MM.1S (cell line): ENCODE measurements around the gene CADPS.

Source experiments
- DNase-seq: peaks from one replicate; pipeline ENCODE4 v3.0.0-alpha.2; 2015
- H2AFZ ChIP-seq: fragments of 300-600 bp; sonication (generic); 2 replicates; pipeline ENCODE4 v1.6.0; 2016; ENCODE audit warnings: antibody characterized with exemption, low read length
- H3F3A ChIP-seq: fragments of 300-600 bp; sonication (generic); 2 replicates; pipeline ENCODE4 v1.6.1; 2016; ENCODE audit warnings: mild to moderate bottlenecking, antibody characterized with exemption, low read length, moderate library complexity, mixed read lengths; ENCODE audit not compliant: insufficient read depth
- H3K27ac ChIP-seq: fragments of 300-600 bp; sonication (generic); 2 replicates; pipeline ENCODE4 v1.5.1; 2016; ENCODE audit warnings: mild to moderate bottlenecking, low read length
- H3K27me3 ChIP-seq: fragments of 300-600 bp; sonication (generic); replicated peaks from 2 replicates; pipeline ENCODE4 v1.6.0; 2016; ENCODE audit warnings: low read length; ENCODE audit not compliant: insufficient read depth
- H3K36me3 ChIP-seq: fragments of 300-600 bp; sonication (generic); replicated peaks from 2 replicates; pipeline ENCODE4 v1.6.1; 2016; ENCODE audit warnings: mild to moderate bottlenecking, low read length, mixed read lengths; ENCODE audit not compliant: insufficient read depth
- H3K4me1 ChIP-seq: fragments of 300-600 bp; sonication (generic); 2 replicates; pipeline ENCODE4 v1.6.1; 2016; ENCODE audit warnings: low read length, mixed read lengths
- H3K4me2 ChIP-seq: fragments of 300-600 bp; sonication (generic); 2 replicates; pipeline ENCODE4 v1.6.0; 2016; ENCODE audit warnings: low read depth, low read length
- H3K4me3 ChIP-seq: fragments of 300-600 bp; sonication (generic); 2 replicates; pipeline ENCODE4 v1.5.1; 2016; ENCODE audit warnings: low read length, mixed read lengths
- H3K79me2 ChIP-seq: fragments of 300-600 bp; sonication (generic); 2 replicates; pipeline ENCODE4 v1.6.1; 2016; ENCODE audit warnings: mixed run types, low read length, mixed read lengths
- H3K9ac ChIP-seq: fragments of 300-600 bp; sonication (generic); 2 replicates; pipeline ENCODE4 v1.6.1; 2016; ENCODE audit warnings: low read length, mixed read lengths
- H3K9me2 ChIP-seq: fragments of 300-600 bp; sonication (generic); replicated peaks from 2 replicates; pipeline ENCODE4 v1.6.1; 2016; ENCODE audit warnings: mild to moderate bottlenecking, low read length, mixed read lengths; ENCODE audit not compliant: insufficient read depth
- H3K9me3 ChIP-seq: fragments of 300-600 bp; sonication (generic); replicated peaks from 2 replicates; pipeline ENCODE4 v1.6.1; 2016; ENCODE audit warnings: mild to moderate bottlenecking, low read length, mixed read lengths; ENCODE audit not compliant: insufficient read depth
- H4K20me1 ChIP-seq: fragments of 300-600 bp; sonication (generic); 2 replicates; pipeline ENCODE4 v1.6.1; 2016; ENCODE audit warnings: mild to moderate bottlenecking, low read length, moderate library complexity, mixed read lengths; ENCODE audit not compliant: insufficient read depth
- EZH2 ChIP-seq: fragments of 300-600 bp; sonication (generic); optimal IDR thresholded peaks from 2 replicates; pipeline ENCODE3; 2017; ENCODE audit warnings: low read depth, mild to moderate bottlenecking, antibody characterized with exemption, low read length, mixed read lengths
- EZH2phosphoT487 ChIP-seq: fragments of 300-600 bp; sonication (generic); IDR thresholded peaks from 2 replicates; pipeline ENCODE4 v1.6.1; 2018; ENCODE audit warnings: antibody characterized with exemption, low read length
- TF ChIP-seq, protein P1 (sequence below): fragments of 300-600 bp; sonication (generic); IDR thresholded peaks from 2 replicates; pipeline ENCODE4 v1.5.1; 2016; ENCODE audit warnings: antibody characterized with exemption, low read length, mixed read lengths

CADPS gene

GRCh38 chr3:62539762-62540161, 335.5 kb downstream of the CADPS start:
- Histone ChIP-seq H3K9ac (no peak overlapping the region), H3K4me1 (no peaks in the 10 kb centered on the region), H3K27me3 (no peaks in the 10 kb centered on the region), H2AFZ (no peak overlapping the region), H3F3A (no peaks in the 10 kb centered on the region), H3K4me2 (no peak overlapping the region), H3K4me3 (no peak overlapping the region), H3K79me2 (no peaks in the 10 kb centered on the region), H4K20me1 (no peaks in the 10 kb centered on the region), H3K36me3 (no peaks in the 10 kb centered on the region), H3K27ac (no peak overlapping the region), H3K9me2 (no peaks in the 10 kb centered on the region), H3K9me3 (no peaks in the 10 kb centered on the region)
- no peak for TF ChIP-seq EZH2phosphoT487
- TF ChIP-seq, protein P1, sequence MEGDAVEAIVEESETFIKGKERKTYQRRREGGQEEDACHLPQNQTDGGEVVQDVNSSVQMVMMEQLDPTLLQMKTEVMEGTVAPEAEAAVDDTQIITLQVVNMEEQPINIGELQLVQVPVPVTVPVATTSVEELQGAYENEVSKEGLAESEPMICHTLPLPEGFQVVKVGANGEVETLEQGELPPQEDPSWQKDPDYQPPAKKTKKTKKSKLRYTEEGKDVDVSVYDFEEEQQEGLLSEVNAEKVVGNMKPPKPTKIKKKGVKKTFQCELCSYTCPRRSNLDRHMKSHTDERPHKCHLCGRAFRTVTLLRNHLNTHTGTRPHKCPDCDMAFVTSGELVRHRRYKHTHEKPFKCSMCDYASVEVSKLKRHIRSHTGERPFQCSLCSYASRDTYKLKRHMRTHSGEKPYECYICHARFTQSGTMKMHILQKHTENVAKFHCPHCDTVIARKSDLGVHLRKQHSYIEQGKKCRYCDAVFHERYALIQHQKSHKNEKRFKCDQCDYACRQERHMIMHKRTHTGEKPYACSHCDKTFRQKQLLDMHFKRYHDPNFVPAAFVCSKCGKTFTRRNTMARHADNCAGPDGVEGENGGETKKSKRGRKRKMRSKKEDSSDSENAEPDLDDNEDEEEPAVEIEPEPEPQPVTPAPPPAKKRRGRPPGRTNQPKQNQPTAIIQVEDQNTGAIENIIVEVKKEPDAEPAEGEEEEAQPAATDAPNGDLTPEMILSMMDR = no peak
- no peak for TF ChIP-seq EZH2
- DNase-seq = no peak

DNA sequence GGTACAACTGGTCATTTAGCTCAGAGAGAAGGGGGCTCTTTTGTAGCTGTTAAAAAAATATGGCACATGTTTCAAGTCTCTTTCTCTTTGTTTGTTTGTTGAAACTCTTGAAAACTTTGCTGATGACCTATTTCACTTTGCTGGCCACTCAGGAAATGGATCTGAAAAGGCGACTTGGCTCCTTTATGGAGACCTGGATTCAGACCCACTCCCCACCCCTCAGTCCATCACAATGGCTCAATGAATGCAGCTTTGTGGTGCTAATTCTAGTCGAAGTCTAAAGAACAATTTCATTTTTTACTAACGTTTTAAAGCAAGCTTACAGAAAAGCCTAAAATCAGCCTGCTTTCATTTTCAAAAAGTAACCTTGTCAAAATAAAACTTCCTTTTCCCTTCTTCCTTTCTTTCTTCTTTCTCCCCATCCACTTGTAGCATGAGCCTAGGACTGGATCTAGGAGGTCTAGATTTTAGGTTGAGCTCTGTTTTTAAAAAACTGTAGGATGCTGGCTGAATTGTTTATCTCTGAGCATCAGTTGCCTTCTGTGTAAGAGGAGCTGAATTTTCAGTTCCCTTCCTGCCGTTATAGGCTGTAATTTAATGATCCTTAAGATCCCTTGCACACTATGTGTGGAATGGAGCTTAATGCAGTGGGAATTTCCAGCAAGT, 336.4 kb downstream of the CADPS start:
- TF ChIP-seq EZH2 = no peak
- no peak for TF ChIP-seq EZH2phosphoT487
- TF ChIP-seq, protein P1 = no peak
- Histone ChIP-seq H3K4me2 (no peak overlapping the region), H3K9me2 (no peaks in the 10 kb centered on the region), H3K27me3 (no peaks in the 10 kb centered on the region), H3K27ac (no peak overlapping the region), H4K20me1 (no peaks in the 10 kb centered on the region), H2AFZ (no peak overlapping the region), H3K79me2 (no peaks in the 10 kb centered on the region), H3K4me1 (no peaks in the 10 kb centered on the region), H3K9me3 (no peaks in the 10 kb centered on the region), H3K36me3 (no peaks in the 10 kb centered on the region), H3F3A (no peaks in the 10 kb centered on the region), H3K4me3 (no peak overlapping the region), H3K9ac (no peak overlapping the region)
- no peak for DNase-seq

DNA sequence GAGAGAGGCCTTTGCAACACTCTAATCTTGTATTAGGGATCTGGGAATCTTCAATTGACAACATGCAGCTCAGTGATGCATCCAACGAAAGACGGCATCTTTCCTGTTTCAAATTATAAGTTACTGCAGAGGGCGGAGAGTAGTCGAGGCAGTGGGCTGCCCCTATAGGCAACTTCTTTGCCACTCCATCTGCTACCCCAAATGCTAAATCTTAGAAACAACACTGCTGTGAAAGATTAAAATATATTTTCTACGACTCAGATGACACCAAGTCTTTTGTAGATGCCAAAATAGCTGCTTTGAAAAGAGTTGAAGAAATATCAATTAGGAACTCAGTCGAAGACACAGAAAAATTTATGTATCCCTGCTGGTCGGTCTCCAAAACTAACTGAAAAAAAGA, 340.9 kb downstream of the CADPS start:
- H3K9ac ChIP-seq = no peak overlapping the region
- H2AFZ ChIP-seq = no peak overlapping the region
- no peak overlapping the region for H3K27ac ChIP-seq
- no peaks in the 10 kb centered on the region for H4K20me1 ChIP-seq
- no peaks in the 10 kb centered on the region for H3F3A ChIP-seq
- no peak for DNase-seq
- H3K4me3 ChIP-seq = no peak overlapping the region
- no peaks in the 10 kb centered on the region for H3K36me3 ChIP-seq
- no peaks in the 10 kb centered on the region for H3K9me3 ChIP-seq
- H3K27me3 ChIP-seq = no peaks in the 10 kb centered on the region
- no peak overlapping the region for H3K4me2 ChIP-seq
- no peak for TF ChIP-seq EZH2phosphoT487
- TF ChIP-seq, protein P1 = no peak
- no peak for TF ChIP-seq EZH2
- H3K9me2 ChIP-seq = no peaks in the 10 kb centered on the region
- H3K4me1 ChIP-seq = no peaks in the 10 kb centered on the region
- H3K79me2 ChIP-seq = no peaks in the 10 kb centered on the region
